ENCODE measurements around the gene FGF1. TPM values are rescaled to one million over a fixed set of nuclear protein-coding genes. Genes with fewer than 3 reads are reported as not detected.
A peak's percentile ranks its signal among the peaks of the same experiment; 100 is the strongest.

The FGF1 gene
- total RNA-seq, 3 donors from 2014 or later: 0.32 to 20.3 (median 6.6) TPM

GRCh38 chr5:142671266-142671665 lies 14.6 kb downstream of the FGF1 start:
- intact Hi-C loops (cut with DNase I; ENCODE audit: low total_unique reads): no loop called here
- H3K27me3 ChIP-seq: no peaks in the 10 kb centered on the region
- H3K36me3 ChIP-seq: no peaks in the 10 kb centered on the region
- TF ChIP-seq POLR2AphosphoS5 (IDR thresholded peaks at IDR 0.05) (no peak), CTCF (IDR thresholded peaks at IDR 0.05) (no peak), POLR2A (IDR thresholded peaks at IDR 0.05) (no peak)
- H3K4me3 ChIP-seq: no peak overlapping the region
- peak overlapping the region; percentile 40 to 74 for H3K27ac ChIP-seq
- DNase-seq (ENCODE audit: low spot score in 2 of 2): no peak
- H3K4me1 ChIP-seq: no peaks in the 10 kb centered on the region
- no peaks in the 10 kb centered on the region for H3K9me3 ChIP-seq

DNA sequence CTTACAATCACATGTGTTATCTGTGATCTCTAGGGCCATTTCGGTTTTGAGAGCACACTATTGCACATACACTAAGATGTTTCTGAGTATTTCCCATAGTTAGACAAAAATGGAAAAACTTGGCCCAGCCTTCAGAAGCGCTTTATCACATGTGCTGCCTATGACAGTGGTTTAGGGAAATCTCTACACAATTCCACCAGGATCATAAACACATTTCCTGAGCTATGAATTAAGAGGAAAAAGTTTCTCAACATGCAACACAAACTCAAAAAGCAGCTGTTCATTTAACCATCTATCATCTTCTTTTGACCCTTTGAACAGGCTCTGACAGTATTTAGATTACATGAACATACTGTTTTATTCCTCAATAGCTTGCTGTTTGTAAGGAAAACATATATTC lies 15.1 kb downstream of the FGF1 start:
- Histone ChIP-seq H3K4me1 (no peaks in the 10 kb centered on the region), H3K27me3 (no peaks in the 10 kb centered on the region), H3K4me3 (no peak overlapping the region), H3K27ac (peak overlapping the region; percentile 40 to 74), H3K36me3 (no peaks in the 10 kb centered on the region), H3K9me3 (no peaks in the 10 kb centered on the region)
- TF ChIP-seq CTCF (IDR thresholded peaks at IDR 0.05): no peak
- TF ChIP-seq POLR2AphosphoS5 (IDR thresholded peaks at IDR 0.05): no peak
- TF ChIP-seq POLR2A (IDR thresholded peaks at IDR 0.05): no peak
- DNase-seq (ENCODE audit: low spot score in 2 of 2): no peak
- intact Hi-C loops (cut with DNase I; ENCODE audit: low total_unique reads): no loop called here

- H3K4me3 ChIP-seq: no peak overlapping the region
- intact Hi-C loops (cut with DNase I; ENCODE audit: low total_unique reads): no loop called here
- no peaks in the 10 kb centered on the region for H3K27me3 ChIP-seq
- peak overlapping the region; percentile 57 to 58 for H3K27ac ChIP-seq
- TF ChIP-seq CTCF (IDR thresholded peaks at IDR 0.05) (no peak), POLR2A (IDR thresholded peaks at IDR 0.05) (no peak), POLR2AphosphoS5 (IDR thresholded peaks at IDR 0.05) (no peak)
- no peak for DNase-seq (ENCODE audit: low spot score in 2 of 2)
- no peaks in the 10 kb centered on the region for H3K9me3 ChIP-seq
- no peaks in the 10 kb centered on the region for H3K36me3 ChIP-seq
- H3K4me1 ChIP-seq: no peaks in the 10 kb centered on the region
These were observed 16.4 kb downstream of the FGF1 start for GRCh38 chr5:142669477-142669876.

DNA sequence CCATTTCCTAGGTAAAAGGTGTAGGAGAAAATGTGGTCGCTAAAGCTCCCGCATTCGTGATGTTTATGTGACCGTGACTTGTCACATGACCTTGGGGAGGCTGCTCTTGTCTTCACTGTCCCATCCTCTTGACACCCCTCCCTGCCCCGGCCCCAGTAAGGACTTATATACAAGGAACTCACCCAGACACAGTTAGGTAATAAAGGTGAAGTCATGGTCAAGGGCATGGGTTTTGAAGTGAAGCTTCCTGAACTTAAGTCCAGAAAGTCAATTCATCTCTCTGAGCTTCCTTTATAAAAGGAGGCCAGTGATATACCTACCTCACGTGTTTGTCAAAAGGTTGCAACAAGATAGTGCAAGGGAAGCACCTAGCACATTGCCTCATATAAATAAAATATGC lies 17.6 kb downstream of the FGF1 start:
- Histone ChIP-seq H3K27me3 (no peaks in the 10 kb centered on the region), H3K4me3 (no peak overlapping the region), H3K4me1 (no peaks in the 10 kb centered on the region), H3K9me3 (no peaks in the 10 kb centered on the region), H3K36me3 (no peaks in the 10 kb centered on the region), H3K27ac (peak overlapping the region; percentile 5 to 71)
- TF ChIP-seq POLR2AphosphoS5 (IDR thresholded peaks at IDR 0.05): no peak
- no peak for TF ChIP-seq POLR2A (IDR thresholded peaks at IDR 0.05)
- TF ChIP-seq CTCF (IDR thresholded peaks at IDR 0.05): no peak
- intact Hi-C loops (cut with DNase I; ENCODE audit: low total_unique reads): no loop called here
- DNase-seq (ENCODE audit: low spot score in 2 of 2): no peak

GRCh38 chr5:142667831-142668230 lies 18.1 kb downstream of the FGF1 start:
- Histone ChIP-seq H3K9me3 (no peaks in the 10 kb centered on the region), H3K27ac (peak overlapping the region; percentile 5 to 71), H3K36me3 (no peaks in the 10 kb centered on the region), H3K27me3 (no peaks in the 10 kb centered on the region), H3K4me3 (no peak overlapping the region), H3K4me1 (no peaks in the 10 kb centered on the region)
- intact Hi-C loops (cut with DNase I; ENCODE audit: low total_unique reads): no loop called here
- DNase-seq (ENCODE audit: low spot score in 2 of 2): peak; percentile 65 to 94
- TF ChIP-seq POLR2A (IDR thresholded peaks at IDR 0.05): no peak

GRCh38 chr5:142664636-142665035 lies 21.3 kb downstream of the FGF1 start:
- no peaks in the 10 kb centered on the region for H3K27me3 ChIP-seq
- no peak overlapping the region for H3K27ac ChIP-seq
- intact Hi-C loops (cut with DNase I; ENCODE audit: low total_unique reads): no loop called here
- DNase-seq (ENCODE audit: low spot score in 2 of 2): no peak
- no peak overlapping the region for H3K4me3 ChIP-seq
- TF ChIP-seq POLR2A (IDR thresholded peaks at IDR 0.05) (no peak), CTCF (IDR thresholded peaks at IDR 0.05) (no peak), POLR2AphosphoS5 (IDR thresholded peaks at IDR 0.05) (no peak)
- H3K4me1 ChIP-seq: no peaks in the 10 kb centered on the region
- no peaks in the 10 kb centered on the region for H3K9me3 ChIP-seq
- H3K36me3 ChIP-seq: no peaks in the 10 kb centered on the region

All from breast epithelium (tissue), 4 donors.